GM12892 (cell line): ENCODE data around the gene TAX1BP3.

ENCODE experiments used
- POLR2A ChIP-seq: IDR thresholded peaks from 2 replicates; pipeline ENCODE4 v1.6.1; 2011; ENCODE audit warnings: low read depth, low read length, control low read depth
- POLR2AphosphoS5 ChIP-seq: IDR thresholded peaks from 2 replicates; pipeline ENCODE4 v1.6.1; 2011; ENCODE audit warnings: low read depth, low read length, control low read depth
- TAF1 ChIP-seq: IDR thresholded peaks from 2 replicates; pipeline ENCODE4 v1.6.1; 2011; ENCODE audit warnings: low read depth, mild to moderate bottlenecking, control low read depth, low read length, borderline replicate concordance

GRCh38 chr17:3636154-3636907 is 32.0 kb downstream of the TAX1BP3 start, which contains the start of the genes CTNS and SHPK:
- TF ChIP-seq POLR2A, result peak; percentile 83
- peak; percentile 46; the same call in 1 of the 2 replicates for TF ChIP-seq POLR2AphosphoS5
- TF ChIP-seq TAF1, result peak; percentile 52; the same call in 1 of the 2 replicates
